GM23338 (cell line): ENCODE data around the gene UFD1. TPM values are rescaled to one million over a fixed set of nuclear protein-coding genes. Genes with fewer than 3 reads are reported as not detected.

Experiments
- ATAC-seq: fragments of 200-7000 bp; cut with Tn5 transposase; 3 replicates; pipeline ENCODE4 v1.9.1; 2020
- DNase-seq: peaks from one replicate; pipeline ENCODE4 v3.0.0-alpha.2; 2015; ENCODE audit warnings: low spot score
- H2AFZ ChIP-seq: fragments of 200-600 bp; sonication (generic); 2 replicates; pipeline ENCODE4 v1.8.0; 2016; ENCODE audit warnings: antibody characterized with exemption, mild to moderate bottlenecking, moderate library complexity
- H3F3A ChIP-seq: fragments of 200-600 bp; sonication (generic); replicated peaks from 2 replicates; pipeline ENCODE4 v1.8.0; 2017; ENCODE audit warnings: antibody characterized with exemption, mixed run types, low read depth
- H3K27ac ChIP-seq: fragments of 200-600 bp; sonication (generic); 2 replicates; pipeline ENCODE4 v1.6.1; 2016; ENCODE audit warnings: low read depth
- H3K27me3 ChIP-seq: fragments of 200-600 bp; sonication (generic); 2 replicates; pipeline ENCODE4 v1.8.0; 2016; ENCODE audit warnings: mild to moderate bottlenecking, mixed run types, moderate library complexity; ENCODE audit not compliant: insufficient read depth
- H3K36me3 ChIP-seq: fragments of 200-600 bp; sonication (generic); 2 replicates; pipeline ENCODE4 v1.8.0; 2016; ENCODE audit warnings: mild to moderate bottlenecking; ENCODE audit not compliant: insufficient read depth
- H3K4me1 ChIP-seq: fragments of 200-600 bp; sonication (generic); 2 replicates; pipeline ENCODE4 v1.8.0; 2016; ENCODE audit warnings: mild to moderate bottlenecking, moderate library complexity; ENCODE audit not compliant: insufficient read depth
- H3K4me2 ChIP-seq: fragments of 200-600 bp; sonication (generic); 2 replicates; pipeline ENCODE4 v1.7.1; 2017; ENCODE audit warnings: mixed run types
- H3K4me3 ChIP-seq: fragments of 200-600 bp; sonication (generic); 2 replicates; pipeline ENCODE4 v1.6.1; 2016; ENCODE audit warnings: mixed run types
- H3K79me2 ChIP-seq: fragments of 200-600 bp; sonication (generic); replicated peaks from 2 replicates; pipeline ENCODE4 v1.8.0; 2017; ENCODE audit warnings: mild to moderate bottlenecking; ENCODE audit not compliant: insufficient read depth
- H3K9me2 ChIP-seq: fragments of 200-600 bp; sonication (generic); 2 replicates; pipeline ENCODE4 v1.8.0; 2017; ENCODE audit not compliant: insufficient read depth
- H4K20me1 ChIP-seq: fragments of 200-600 bp; sonication (generic); replicated peaks from 2 replicates; pipeline ENCODE4 v1.8.0; 2017; ENCODE audit warnings: mild to moderate bottlenecking; ENCODE audit not compliant: insufficient read depth
- H3K27ac Mint-ChIP-seq: 2 replicates; pipeline ENCODE4 v1.8.0; 2020; ENCODE audit warnings: inconsistent platforms, mild to moderate bottlenecking, moderate library complexity, mixed read lengths
- H3K27me3 Mint-ChIP-seq: 3 replicates; pipeline ENCODE4 v1.8.0; 2022; ENCODE audit warnings: low read depth, mild to moderate bottlenecking, moderate library complexity, mixed read lengths, inconsistent platforms; ENCODE audit not compliant: insufficient read depth, poor library complexity
- H3K36me3 Mint-ChIP-seq: 3 replicates; pipeline ENCODE4 v1.8.0; 2021; ENCODE audit warnings: low read depth, mild to moderate bottlenecking, inconsistent platforms, moderate library complexity, mixed read lengths
- H3K4me1 Mint-ChIP-seq: 3 replicates; pipeline ENCODE4 v1.8.0; 2020; ENCODE audit warnings: mild to moderate bottlenecking, inconsistent platforms, mixed read lengths
- H3K4me3 Mint-ChIP-seq: 3 replicates; pipeline ENCODE4 v1.8.0; 2021; ENCODE audit warnings: moderate library complexity, mild to moderate bottlenecking, inconsistent platforms, mixed read lengths
- H3K9me3 Mint-ChIP-seq: 3 replicates; pipeline ENCODE4 v1.8.0; 2020; ENCODE audit warnings: moderate library complexity, mild to moderate bottlenecking, inconsistent platforms, mixed read lengths
- CREB1 ChIP-seq: fragments of 250-450 bp; sonication (Bioruptor Pico); IDR thresholded peaks from 2 replicates; pipeline ENCODE4 v1.5.0; 2020; ENCODE audit warnings: low read depth, mild to moderate bottlenecking, moderate library complexity
- CTCF ChIP-seq, 2 experiments: fragments of 200-600 bp in 1 of 2; sonication (generic) in 1 of 2; conservative IDR thresholded peaks; 2 replicates each; pipeline versions ENCODE4 v1.5.1 to v1.6.1; 2016 to 2017; ENCODE audit warnings: antibody characterized with exemption in 2 of 2, low read depth in 2 of 2, mild to moderate bottlenecking in 2 of 2, moderate library complexity in 1 of 2
- JUNB ChIP-seq: IDR thresholded peaks from one replicate; pipeline ENCODE4 v1.6.1; 2016; ENCODE audit warnings: antibody characterized with exemption; ENCODE audit not compliant: unreplicated experiment
- NANOG ChIP-seq: IDR thresholded peaks from 2 replicates; pipeline ENCODE4 v1.6.1; 2016; ENCODE audit warnings: antibody characterized with exemption, borderline replicate concordance
- POLR2AphosphoS5 ChIP-seq: IDR thresholded peaks from 2 replicates; pipeline ENCODE4 v1.6.1; 2016; ENCODE audit warnings: antibody characterized with exemption, low read depth
- STAT1 ChIP-seq: IDR thresholded peaks from one replicate; pipeline ENCODE4 v1.6.1; 2016; ENCODE audit warnings: antibody characterized with exemption; ENCODE audit not compliant: unreplicated experiment
- ZNF114 ChIP-seq: fragments of 250-450 bp; sonication (Bioruptor Pico); IDR thresholded peaks from 2 replicates; pipeline ENCODE4 v1.5.0; 2020; ENCODE audit warnings: mild to moderate bottlenecking, moderate library complexity
- ZNF331 ChIP-seq: fragments of 250-450 bp; sonication (Bioruptor Pico); IDR thresholded peaks from 2 replicates; pipeline ENCODE4 v1.5.0; 2020; ENCODE audit warnings: low read depth, mild to moderate bottlenecking, moderate library complexity
- polyA plus RNA-seq: library from polyadenylated mRNA; unstranded; fragments of >200 nt; fragmentation: Nextera tagmentation; extraction: Ambion mirVana; gene quantifications from 2 replicates; pipeline ENCODE4 v1.2.1, GENCODE V29; 2016
- total RNA-seq: library from RNA; depleted of rRNA; stranded (reverse); fragments of >200 nt; shearing (Covaris generic); gene quantifications from 2 replicates; pipeline ENCODE4 v1.2.3, GENCODE V29; 2014
- TF ChIP-seq, protein P1 (sequence below): IDR thresholded peaks from 2 replicates; pipeline ENCODE4 v1.6.1; 2016; ENCODE audit warnings: antibody characterized with exemption
- TF ChIP-seq, protein P2 (sequence below): fragments of 250-450 bp; sonication (Bioruptor Pico); IDR thresholded peaks from 2 replicates; pipeline ENCODE4 v1.5.0; 2020; ENCODE audit warnings: mild to moderate bottlenecking, moderate library complexity

UFD1 gene
- total and polyA plus RNA-seq, 2 experiments from 2014 or later, result 53.5 to 93.8 TPM

DNA sequence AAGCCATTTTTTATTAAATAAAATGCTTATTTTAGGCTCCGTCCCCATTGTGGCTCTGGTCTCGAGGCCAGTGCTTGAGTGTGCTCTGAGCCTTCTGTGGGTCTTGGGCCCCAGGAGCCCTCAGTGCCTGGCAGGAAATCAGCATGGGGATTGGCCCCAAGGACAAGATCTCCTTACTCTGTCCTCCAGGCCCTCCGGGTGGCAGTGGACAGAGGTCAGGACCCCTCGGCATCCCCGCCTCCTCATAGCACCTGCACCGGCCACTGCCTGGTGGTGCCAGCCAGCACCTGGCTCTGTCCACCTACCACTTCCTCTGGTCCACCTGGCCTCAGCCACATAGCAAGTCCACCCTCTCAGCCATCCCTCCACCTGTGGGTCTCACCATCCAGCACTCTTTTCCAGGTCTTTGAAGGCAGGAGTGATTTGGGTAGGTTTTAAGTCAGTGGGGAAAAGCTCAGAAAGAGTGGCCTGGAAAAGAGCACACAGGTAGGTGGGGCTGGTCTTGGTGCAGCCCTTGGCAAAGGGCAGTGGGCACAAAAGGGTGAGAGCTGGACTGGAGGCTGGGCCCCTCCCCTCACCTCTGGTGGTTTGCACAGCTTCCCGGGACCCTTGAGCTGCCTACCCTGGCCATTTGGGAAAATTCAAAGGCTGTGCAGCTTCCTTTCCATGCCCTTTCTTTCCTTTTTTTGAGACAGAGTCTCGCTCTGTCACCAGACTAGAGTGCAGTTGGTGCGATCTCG is 41.7 kb upstream of the UFD1 start:
- H3K9me3 Mint-ChIP-seq, result no peaks in the 10 kb centered on the region
- H3K27me3 Mint-ChIP-seq, result peaks cover 37% of the 10 kb centered on the region
- peaks cover 11% of the 10 kb centered on the region; the same call in 1 of the 2 replicates for H3F3A ChIP-seq
- H3K27ac Mint-ChIP-seq, result no peak overlapping the region
- H3K4me1 ChIP-seq, result peaks cover 8% of the 10 kb centered on the region; the same call in 1 of the 2 replicates
- no peak overlapping the region for H3K4me3 Mint-ChIP-seq
- no peaks in the 10 kb centered on the region for H3K79me2 ChIP-seq
- no peak overlapping the region for H3K4me2 ChIP-seq
- peaks cover 42% of the 10 kb centered on the region for H3K27me3 ChIP-seq
- H3K4me3 ChIP-seq, result no peak overlapping the region
- no peaks in the 10 kb centered on the region for H3K9me2 ChIP-seq
- no peak for TF ChIP-seq ZNF331 (CRISPR knock-in tag)
- TF ChIP-seq POLR2AphosphoS5, result no peak
- no peak for TF ChIP-seq ZNF114
- H2AFZ ChIP-seq, result no peak overlapping the region
- no peaks in the 10 kb centered on the region for H4K20me1 ChIP-seq
- H3K36me3 ChIP-seq, result no peaks in the 10 kb centered on the region
- no peak overlapping the region for H3K27ac ChIP-seq
- peaks cover 10% of the 10 kb centered on the region; the same call in 2 of the 3 replicates for H3K36me3 Mint-ChIP-seq
- DNase-seq, result no peak
- peaks cover 9% of the 10 kb centered on the region for H3K4me1 Mint-ChIP-seq
- ATAC-seq, result no peak

DNA sequence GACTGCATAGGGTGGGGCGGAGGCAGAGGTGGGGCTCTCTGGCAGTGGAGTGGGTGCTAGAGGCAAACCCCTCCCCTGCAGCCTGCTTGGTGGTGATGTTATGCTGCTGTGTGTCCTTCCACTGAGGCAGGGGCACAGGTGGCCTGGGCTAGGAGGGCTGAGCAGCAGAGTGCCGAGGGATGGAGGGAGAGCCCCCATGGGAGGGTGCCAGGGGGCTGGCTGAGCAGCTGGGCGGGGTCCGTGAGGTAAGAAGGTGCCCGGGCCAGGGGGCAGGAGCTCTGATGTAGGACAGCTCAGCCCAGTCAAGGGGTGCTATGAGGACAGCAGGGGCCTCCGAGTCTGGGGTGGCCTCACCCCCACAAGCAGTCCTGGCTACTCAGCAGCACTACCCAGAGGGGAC is 41.0 kb upstream of the UFD1 start:
- Histone ChIP-seq H2AFZ (no peak overlapping the region), H3F3A (peaks cover 11% of the 10 kb centered on the region; the same call in 1 of the 2 replicates), H3K9me2 (no peaks in the 10 kb centered on the region), H3K79me2 (no peaks in the 10 kb centered on the region), H3K36me3 (no peaks in the 10 kb centered on the region), H3K27ac (no peak overlapping the region), H3K4me2 (no peak overlapping the region), H3K4me3 (no peak overlapping the region), H3K4me1 (peaks cover 8% of the 10 kb centered on the region; the same call in 1 of the 2 replicates), H4K20me1 (no peaks in the 10 kb centered on the region), H3K27me3 (peaks cover 36% of the 10 kb centered on the region)
- peaks cover 17% of the 10 kb centered on the region for H3K36me3 Mint-ChIP-seq
- peaks cover 8% of the 10 kb centered on the region for H3K4me1 Mint-ChIP-seq
- ATAC-seq, result no peak
- no peaks in the 10 kb centered on the region for H3K9me3 Mint-ChIP-seq
- peaks cover 32% of the 10 kb centered on the region for H3K27me3 Mint-ChIP-seq
- no peak overlapping the region for H3K27ac Mint-ChIP-seq
- H3K4me3 Mint-ChIP-seq, result no peak overlapping the region
- no peak for DNase-seq
- no peak for TF ChIP-seq CREB1 (CRISPR knock-in tag)
- TF ChIP-seq, protein P1, sequence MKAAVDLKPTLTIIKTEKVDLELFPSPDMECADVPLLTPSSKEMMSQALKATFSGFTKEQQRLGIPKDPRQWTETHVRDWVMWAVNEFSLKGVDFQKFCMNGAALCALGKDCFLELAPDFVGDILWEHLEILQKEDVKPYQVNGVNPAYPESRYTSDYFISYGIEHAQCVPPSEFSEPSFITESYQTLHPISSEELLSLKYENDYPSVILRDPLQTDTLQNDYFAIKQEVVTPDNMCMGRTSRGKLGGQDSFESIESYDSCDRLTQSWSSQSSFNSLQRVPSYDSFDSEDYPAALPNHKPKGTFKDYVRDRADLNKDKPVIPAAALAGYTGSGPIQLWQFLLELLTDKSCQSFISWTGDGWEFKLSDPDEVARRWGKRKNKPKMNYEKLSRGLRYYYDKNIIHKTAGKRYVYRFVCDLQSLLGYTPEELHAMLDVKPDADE, result no peak
- no peak for TF ChIP-seq CTCF (conservative IDR thresholded peaks at IDR 0.05; ENCODE audit: low read depth in 2 of 2)
- TF ChIP-seq POLR2AphosphoS5, result no peak
- TF ChIP-seq, protein P2, sequence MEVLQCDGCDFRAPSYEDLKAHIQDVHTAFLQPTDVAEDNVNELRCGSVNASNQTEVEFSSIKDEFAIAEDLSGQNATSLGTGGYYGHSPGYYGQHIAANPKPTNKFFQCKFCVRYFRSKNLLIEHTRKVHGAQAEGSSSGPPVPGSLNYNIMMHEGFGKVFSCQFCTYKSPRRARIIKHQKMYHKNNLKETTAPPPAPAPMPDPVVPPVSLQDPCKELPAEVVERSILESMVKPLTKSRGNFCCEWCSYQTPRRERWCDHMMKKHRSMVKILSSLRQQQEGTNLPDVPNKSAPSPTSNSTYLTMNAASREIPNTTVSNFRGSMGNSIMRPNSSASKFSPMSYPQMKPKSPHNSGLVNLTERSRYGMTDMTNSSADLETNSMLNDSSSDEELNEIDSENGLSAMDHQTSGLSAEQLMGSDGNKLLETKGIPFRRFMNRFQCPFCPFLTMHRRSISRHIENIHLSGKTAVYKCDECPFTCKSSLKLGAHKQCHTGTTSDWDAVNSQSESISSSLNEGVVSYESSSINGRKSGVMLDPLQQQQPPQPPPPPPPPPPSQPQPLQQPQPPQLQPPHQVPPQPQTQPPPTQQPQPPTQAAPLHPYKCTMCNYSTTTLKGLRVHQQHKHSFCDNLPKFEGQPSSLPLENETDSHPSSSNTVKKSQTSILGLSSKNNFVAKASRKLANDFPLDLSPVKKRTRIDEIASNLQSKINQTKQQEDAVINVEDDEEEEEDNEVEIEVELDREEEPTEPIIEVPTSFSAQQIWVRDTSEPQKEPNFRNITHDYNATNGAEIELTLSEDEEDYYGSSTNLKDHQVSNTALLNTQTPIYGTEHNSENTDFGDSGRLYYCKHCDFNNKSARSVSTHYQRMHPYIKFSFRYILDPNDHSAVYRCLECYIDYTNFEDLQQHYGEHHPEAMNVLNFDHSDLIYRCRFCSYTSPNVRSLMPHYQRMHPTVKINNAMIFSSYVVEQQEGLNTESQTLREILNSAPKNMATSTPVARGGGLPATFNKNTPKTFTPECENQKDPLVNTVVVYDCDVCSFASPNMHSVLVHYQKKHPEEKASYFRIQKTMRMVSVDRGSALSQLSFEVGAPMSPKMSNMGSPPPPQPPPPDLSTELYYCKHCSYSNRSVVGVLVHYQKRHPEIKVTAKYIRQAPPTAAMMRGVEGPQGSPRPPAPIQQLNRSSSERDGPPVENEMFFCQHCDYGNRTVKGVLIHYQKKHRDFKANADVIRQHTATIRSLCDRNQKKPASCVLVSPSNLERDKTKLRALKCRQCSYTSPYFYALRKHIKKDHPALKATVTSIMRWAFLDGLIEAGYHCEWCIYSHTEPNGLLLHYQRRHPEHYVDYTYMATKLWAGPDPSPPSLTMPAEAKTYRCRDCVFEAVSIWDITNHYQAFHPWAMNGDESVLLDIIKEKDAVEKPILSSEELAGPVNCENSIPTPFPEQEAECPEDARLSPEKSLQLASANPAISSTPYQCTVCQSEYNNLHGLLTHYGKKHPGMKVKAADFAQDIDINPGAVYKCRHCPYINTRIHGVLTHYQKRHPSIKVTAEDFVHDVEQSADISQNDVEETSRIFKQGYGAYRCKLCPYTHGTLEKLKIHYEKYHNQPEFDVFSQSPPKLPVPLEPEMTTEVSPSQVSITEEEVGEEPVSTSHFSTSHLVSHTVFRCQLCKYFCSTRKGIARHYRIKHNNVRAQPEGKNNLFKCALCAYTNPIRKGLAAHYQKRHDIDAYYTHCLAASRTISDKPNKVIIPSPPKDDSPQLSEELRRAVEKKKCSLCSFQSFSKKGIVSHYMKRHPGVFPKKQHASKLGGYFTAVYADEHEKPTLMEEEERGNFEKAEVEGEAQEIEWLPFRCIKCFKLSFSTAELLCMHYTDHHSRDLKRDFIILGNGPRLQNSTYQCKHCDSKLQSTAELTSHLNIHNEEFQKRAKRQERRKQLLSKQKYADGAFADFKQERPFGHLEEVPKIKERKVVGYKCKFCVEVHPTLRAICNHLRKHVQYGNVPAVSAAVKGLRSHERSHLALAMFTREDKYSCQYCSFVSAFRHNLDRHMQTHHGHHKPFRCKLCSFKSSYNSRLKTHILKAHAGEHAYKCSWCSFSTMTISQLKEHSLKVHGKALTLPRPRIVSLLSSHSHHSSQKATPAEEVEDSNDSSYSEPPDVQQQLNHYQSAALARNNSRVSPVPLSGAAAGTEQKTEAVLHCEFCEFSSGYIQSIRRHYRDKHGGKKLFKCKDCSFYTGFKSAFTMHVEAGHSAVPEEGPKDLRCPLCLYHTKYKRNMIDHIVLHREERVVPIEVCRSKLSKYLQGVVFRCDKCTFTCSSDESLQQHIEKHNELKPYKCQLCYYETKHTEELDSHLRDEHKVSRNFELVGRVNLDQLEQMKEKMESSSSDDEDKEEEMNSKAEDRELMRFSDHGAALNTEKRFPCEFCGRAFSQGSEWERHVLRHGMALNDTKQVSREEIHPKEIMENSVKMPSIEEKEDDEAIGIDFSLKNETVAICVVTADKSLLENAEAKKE, result no peak
- TF ChIP-seq STAT1, result no peak
- no peak for TF ChIP-seq JUNB
- no peak for TF ChIP-seq ZNF114
- TF ChIP-seq NANOG, result no peak
- no peak for TF ChIP-seq ZNF331 (CRISPR knock-in tag)
